GM23338 (cell line): ENCODE data around the gene RRBP1. TPM values are rescaled to one million over a fixed set of nuclear protein-coding genes. Genes with fewer than 3 reads are reported as not detected.

Experiments used
- ATAC-seq: fragments of 200-7000 bp; cut with Tn5 transposase; 3 replicates; pipeline ENCODE4 v1.9.1; 2020
- DNase-seq: peaks from one replicate; pipeline ENCODE4 v3.0.0-alpha.2; 2015; ENCODE audit warnings: low spot score
- H2AFZ ChIP-seq: fragments of 200-600 bp; sonication (generic); 2 replicates; pipeline ENCODE4 v1.8.0; 2016; ENCODE audit warnings: antibody characterized with exemption, mild to moderate bottlenecking, moderate library complexity
- H3F3A ChIP-seq: fragments of 200-600 bp; sonication (generic); replicated peaks from 2 replicates; pipeline ENCODE4 v1.8.0; 2017; ENCODE audit warnings: antibody characterized with exemption, mixed run types, low read depth
- H3K27ac ChIP-seq: fragments of 200-600 bp; sonication (generic); 2 replicates; pipeline ENCODE4 v1.6.1; 2016; ENCODE audit warnings: low read depth
- H3K27me3 ChIP-seq: fragments of 200-600 bp; sonication (generic); 2 replicates; pipeline ENCODE4 v1.8.0; 2016; ENCODE audit warnings: mild to moderate bottlenecking, mixed run types, moderate library complexity; ENCODE audit not compliant: insufficient read depth
- H3K36me3 ChIP-seq: fragments of 200-600 bp; sonication (generic); 2 replicates; pipeline ENCODE4 v1.8.0; 2016; ENCODE audit warnings: mild to moderate bottlenecking; ENCODE audit not compliant: insufficient read depth
- H3K4me1 ChIP-seq: fragments of 200-600 bp; sonication (generic); 2 replicates; pipeline ENCODE4 v1.8.0; 2016; ENCODE audit warnings: mild to moderate bottlenecking, moderate library complexity; ENCODE audit not compliant: insufficient read depth
- H3K4me2 ChIP-seq: fragments of 200-600 bp; sonication (generic); 2 replicates; pipeline ENCODE4 v1.7.1; 2017; ENCODE audit warnings: mixed run types
- H3K4me3 ChIP-seq: fragments of 200-600 bp; sonication (generic); 2 replicates; pipeline ENCODE4 v1.6.1; 2016; ENCODE audit warnings: mixed run types
- H3K79me2 ChIP-seq: fragments of 200-600 bp; sonication (generic); replicated peaks from 2 replicates; pipeline ENCODE4 v1.8.0; 2017; ENCODE audit warnings: mild to moderate bottlenecking; ENCODE audit not compliant: insufficient read depth
- H3K9me2 ChIP-seq: fragments of 200-600 bp; sonication (generic); 2 replicates; pipeline ENCODE4 v1.8.0; 2017; ENCODE audit not compliant: insufficient read depth
- H4K20me1 ChIP-seq: fragments of 200-600 bp; sonication (generic); replicated peaks from 2 replicates; pipeline ENCODE4 v1.8.0; 2017; ENCODE audit warnings: mild to moderate bottlenecking; ENCODE audit not compliant: insufficient read depth
- H3K27ac Mint-ChIP-seq: 2 replicates; pipeline ENCODE4 v1.8.0; 2020; ENCODE audit warnings: inconsistent platforms, mild to moderate bottlenecking, moderate library complexity, mixed read lengths
- H3K27me3 Mint-ChIP-seq: 3 replicates; pipeline ENCODE4 v1.8.0; 2022; ENCODE audit warnings: low read depth, mild to moderate bottlenecking, moderate library complexity, mixed read lengths, inconsistent platforms; ENCODE audit not compliant: insufficient read depth, poor library complexity
- H3K36me3 Mint-ChIP-seq: 3 replicates; pipeline ENCODE4 v1.8.0; 2021; ENCODE audit warnings: low read depth, mild to moderate bottlenecking, inconsistent platforms, moderate library complexity, mixed read lengths
- H3K4me1 Mint-ChIP-seq: 3 replicates; pipeline ENCODE4 v1.8.0; 2020; ENCODE audit warnings: mild to moderate bottlenecking, inconsistent platforms, mixed read lengths
- H3K4me3 Mint-ChIP-seq: 3 replicates; pipeline ENCODE4 v1.8.0; 2021; ENCODE audit warnings: moderate library complexity, mild to moderate bottlenecking, inconsistent platforms, mixed read lengths
- H3K9me3 Mint-ChIP-seq: 3 replicates; pipeline ENCODE4 v1.8.0; 2020; ENCODE audit warnings: moderate library complexity, mild to moderate bottlenecking, inconsistent platforms, mixed read lengths
- CREB1 ChIP-seq: fragments of 250-450 bp; sonication (Bioruptor Pico); IDR thresholded peaks from 2 replicates; pipeline ENCODE4 v1.5.0; 2020; ENCODE audit warnings: low read depth, mild to moderate bottlenecking, moderate library complexity
- CTCF ChIP-seq, 2 experiments: fragments of 200-600 bp in 1 of 2; sonication (generic) in 1 of 2; conservative IDR thresholded peaks; 2 replicates each; pipeline versions ENCODE4 v1.5.1 to v1.6.1; 2016 to 2017; ENCODE audit warnings: antibody characterized with exemption in 2 of 2, low read depth in 2 of 2, mild to moderate bottlenecking in 2 of 2, moderate library complexity in 1 of 2
- EZH2 ChIP-seq: fragments of 200-600 bp; sonication (generic); IDR thresholded peaks from one replicate; pipeline ENCODE4 v1.8.0; 2017; ENCODE audit warnings: antibody characterized with exemption, mild to moderate bottlenecking, low read depth; ENCODE audit not compliant: unreplicated experiment
- EZH2phosphoT487 ChIP-seq: fragments of 200-600 bp; sonication (generic); IDR thresholded peaks from one replicate; pipeline ENCODE4 v1.8.1; 2018; ENCODE audit warnings: antibody characterized with exemption; ENCODE audit not compliant: unreplicated experiment
- JUNB ChIP-seq: IDR thresholded peaks from one replicate; pipeline ENCODE4 v1.6.1; 2016; ENCODE audit warnings: antibody characterized with exemption; ENCODE audit not compliant: unreplicated experiment
- NANOG ChIP-seq: IDR thresholded peaks from 2 replicates; pipeline ENCODE4 v1.6.1; 2016; ENCODE audit warnings: antibody characterized with exemption, borderline replicate concordance
- POLR2AphosphoS5 ChIP-seq: IDR thresholded peaks from 2 replicates; pipeline ENCODE4 v1.6.1; 2016; ENCODE audit warnings: antibody characterized with exemption, low read depth
- REST ChIP-seq: IDR thresholded peaks from one replicate; pipeline ENCODE4 v1.6.1; 2018; ENCODE audit warnings: antibody characterized with exemption; ENCODE audit not compliant: unreplicated experiment
- STAT1 ChIP-seq: IDR thresholded peaks from one replicate; pipeline ENCODE4 v1.6.1; 2016; ENCODE audit warnings: antibody characterized with exemption; ENCODE audit not compliant: unreplicated experiment
- ZNF114 ChIP-seq: fragments of 250-450 bp; sonication (Bioruptor Pico); IDR thresholded peaks from 2 replicates; pipeline ENCODE4 v1.5.0; 2020; ENCODE audit warnings: mild to moderate bottlenecking, moderate library complexity
- ZNF331 ChIP-seq: fragments of 250-450 bp; sonication (Bioruptor Pico); IDR thresholded peaks from 2 replicates; pipeline ENCODE4 v1.5.0; 2020; ENCODE audit warnings: low read depth, mild to moderate bottlenecking, moderate library complexity
- polyA plus RNA-seq: library from polyadenylated mRNA; unstranded; fragments of >200 nt; fragmentation: Nextera tagmentation; extraction: Ambion mirVana; gene quantifications from 2 replicates; pipeline ENCODE4 v1.2.1, GENCODE V29; 2016
- total RNA-seq: library from RNA; depleted of rRNA; stranded (reverse); fragments of >200 nt; shearing (Covaris generic); gene quantifications from 2 replicates; pipeline ENCODE4 v1.2.3, GENCODE V29; 2014
- TF ChIP-seq, protein P1 (sequence below): fragments of 250-450 bp; sonication (Bioruptor Pico); IDR thresholded peaks from 2 replicates; pipeline ENCODE4 v1.5.0; 2020; ENCODE audit warnings: mild to moderate bottlenecking, moderate library complexity

The RRBP1 gene
- total and polyA plus RNA-seq, 2 experiments from 2014 or later: 105 to 113 TPM

DNA sequence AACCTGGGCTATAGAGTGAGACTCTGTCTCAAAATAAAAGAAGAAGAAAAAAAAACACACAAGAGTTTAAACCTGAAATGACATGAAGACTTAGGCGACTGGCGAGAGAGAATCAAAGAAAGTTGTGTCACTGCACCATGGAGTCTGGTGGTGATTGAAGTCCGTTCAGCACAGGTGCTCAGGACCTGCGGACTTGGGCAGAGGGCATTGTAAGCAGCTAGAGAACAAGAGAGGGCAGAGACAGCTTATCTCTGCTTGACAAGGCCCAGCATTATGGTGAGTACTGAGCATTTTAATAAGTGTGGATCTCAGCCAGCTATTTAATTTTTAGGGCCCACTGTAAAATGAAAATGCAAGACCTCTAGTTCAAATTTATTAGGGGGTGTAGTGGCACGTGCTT is 49.2 kb upstream of the RRBP1 start:
- no peaks in the 10 kb centered on the region for H4K20me1 ChIP-seq
- DNase-seq: no peak
- H3K4me1 Mint-ChIP-seq: peaks cover 15% of the 10 kb centered on the region; the same call in 1 of the 3 replicates
- H3K9me3 Mint-ChIP-seq: peaks cover 6% of the 10 kb centered on the region
- H3F3A ChIP-seq: no peaks in the 10 kb centered on the region
- no peaks in the 10 kb centered on the region for H3K36me3 ChIP-seq
- peaks cover 3% of the 10 kb centered on the region for H3K27me3 Mint-ChIP-seq
- H3K27ac ChIP-seq: no peak overlapping the region
- no peaks in the 10 kb centered on the region for H3K9me2 ChIP-seq
- no peak overlapping the region for H3K4me2 ChIP-seq
- H3K27ac Mint-ChIP-seq: no peak overlapping the region; the same call in 1 of the 2 replicates
- no peak overlapping the region for H3K4me3 Mint-ChIP-seq
- TF ChIP-seq EZH2 (no peak), STAT1 (no peak), ZNF331 (CRISPR knock-in tag) (no peak), JUNB (no peak), CREB1 (CRISPR knock-in tag) (no peak), REST (no peak), EZH2phosphoT487 (no peak), POLR2AphosphoS5 (no peak), NANOG (no peak), CTCF (conservative IDR thresholded peaks at IDR 0.05; ENCODE audit: low read depth in 2 of 2) (no peak), ZNF114 (no peak)
- TF ChIP-seq, protein P1, sequence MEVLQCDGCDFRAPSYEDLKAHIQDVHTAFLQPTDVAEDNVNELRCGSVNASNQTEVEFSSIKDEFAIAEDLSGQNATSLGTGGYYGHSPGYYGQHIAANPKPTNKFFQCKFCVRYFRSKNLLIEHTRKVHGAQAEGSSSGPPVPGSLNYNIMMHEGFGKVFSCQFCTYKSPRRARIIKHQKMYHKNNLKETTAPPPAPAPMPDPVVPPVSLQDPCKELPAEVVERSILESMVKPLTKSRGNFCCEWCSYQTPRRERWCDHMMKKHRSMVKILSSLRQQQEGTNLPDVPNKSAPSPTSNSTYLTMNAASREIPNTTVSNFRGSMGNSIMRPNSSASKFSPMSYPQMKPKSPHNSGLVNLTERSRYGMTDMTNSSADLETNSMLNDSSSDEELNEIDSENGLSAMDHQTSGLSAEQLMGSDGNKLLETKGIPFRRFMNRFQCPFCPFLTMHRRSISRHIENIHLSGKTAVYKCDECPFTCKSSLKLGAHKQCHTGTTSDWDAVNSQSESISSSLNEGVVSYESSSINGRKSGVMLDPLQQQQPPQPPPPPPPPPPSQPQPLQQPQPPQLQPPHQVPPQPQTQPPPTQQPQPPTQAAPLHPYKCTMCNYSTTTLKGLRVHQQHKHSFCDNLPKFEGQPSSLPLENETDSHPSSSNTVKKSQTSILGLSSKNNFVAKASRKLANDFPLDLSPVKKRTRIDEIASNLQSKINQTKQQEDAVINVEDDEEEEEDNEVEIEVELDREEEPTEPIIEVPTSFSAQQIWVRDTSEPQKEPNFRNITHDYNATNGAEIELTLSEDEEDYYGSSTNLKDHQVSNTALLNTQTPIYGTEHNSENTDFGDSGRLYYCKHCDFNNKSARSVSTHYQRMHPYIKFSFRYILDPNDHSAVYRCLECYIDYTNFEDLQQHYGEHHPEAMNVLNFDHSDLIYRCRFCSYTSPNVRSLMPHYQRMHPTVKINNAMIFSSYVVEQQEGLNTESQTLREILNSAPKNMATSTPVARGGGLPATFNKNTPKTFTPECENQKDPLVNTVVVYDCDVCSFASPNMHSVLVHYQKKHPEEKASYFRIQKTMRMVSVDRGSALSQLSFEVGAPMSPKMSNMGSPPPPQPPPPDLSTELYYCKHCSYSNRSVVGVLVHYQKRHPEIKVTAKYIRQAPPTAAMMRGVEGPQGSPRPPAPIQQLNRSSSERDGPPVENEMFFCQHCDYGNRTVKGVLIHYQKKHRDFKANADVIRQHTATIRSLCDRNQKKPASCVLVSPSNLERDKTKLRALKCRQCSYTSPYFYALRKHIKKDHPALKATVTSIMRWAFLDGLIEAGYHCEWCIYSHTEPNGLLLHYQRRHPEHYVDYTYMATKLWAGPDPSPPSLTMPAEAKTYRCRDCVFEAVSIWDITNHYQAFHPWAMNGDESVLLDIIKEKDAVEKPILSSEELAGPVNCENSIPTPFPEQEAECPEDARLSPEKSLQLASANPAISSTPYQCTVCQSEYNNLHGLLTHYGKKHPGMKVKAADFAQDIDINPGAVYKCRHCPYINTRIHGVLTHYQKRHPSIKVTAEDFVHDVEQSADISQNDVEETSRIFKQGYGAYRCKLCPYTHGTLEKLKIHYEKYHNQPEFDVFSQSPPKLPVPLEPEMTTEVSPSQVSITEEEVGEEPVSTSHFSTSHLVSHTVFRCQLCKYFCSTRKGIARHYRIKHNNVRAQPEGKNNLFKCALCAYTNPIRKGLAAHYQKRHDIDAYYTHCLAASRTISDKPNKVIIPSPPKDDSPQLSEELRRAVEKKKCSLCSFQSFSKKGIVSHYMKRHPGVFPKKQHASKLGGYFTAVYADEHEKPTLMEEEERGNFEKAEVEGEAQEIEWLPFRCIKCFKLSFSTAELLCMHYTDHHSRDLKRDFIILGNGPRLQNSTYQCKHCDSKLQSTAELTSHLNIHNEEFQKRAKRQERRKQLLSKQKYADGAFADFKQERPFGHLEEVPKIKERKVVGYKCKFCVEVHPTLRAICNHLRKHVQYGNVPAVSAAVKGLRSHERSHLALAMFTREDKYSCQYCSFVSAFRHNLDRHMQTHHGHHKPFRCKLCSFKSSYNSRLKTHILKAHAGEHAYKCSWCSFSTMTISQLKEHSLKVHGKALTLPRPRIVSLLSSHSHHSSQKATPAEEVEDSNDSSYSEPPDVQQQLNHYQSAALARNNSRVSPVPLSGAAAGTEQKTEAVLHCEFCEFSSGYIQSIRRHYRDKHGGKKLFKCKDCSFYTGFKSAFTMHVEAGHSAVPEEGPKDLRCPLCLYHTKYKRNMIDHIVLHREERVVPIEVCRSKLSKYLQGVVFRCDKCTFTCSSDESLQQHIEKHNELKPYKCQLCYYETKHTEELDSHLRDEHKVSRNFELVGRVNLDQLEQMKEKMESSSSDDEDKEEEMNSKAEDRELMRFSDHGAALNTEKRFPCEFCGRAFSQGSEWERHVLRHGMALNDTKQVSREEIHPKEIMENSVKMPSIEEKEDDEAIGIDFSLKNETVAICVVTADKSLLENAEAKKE (CRISPR knock-in tag): no peak
- no peaks in the 10 kb centered on the region for H3K4me1 ChIP-seq
- ATAC-seq: no peak
- no peak overlapping the region for H2AFZ ChIP-seq
- H3K27me3 ChIP-seq: no peaks in the 10 kb centered on the region
- no peak overlapping the region for H3K4me3 ChIP-seq
- H3K36me3 Mint-ChIP-seq: peaks cover 2% of the 10 kb centered on the region; the same call in 2 of the 3 replicates
- no peaks in the 10 kb centered on the region for H3K79me2 ChIP-seq
